Mucosa of descending colon (tissue), 3 donors: Measurements from ENCODE around the gene CYP4F22. TPM values are rescaled to one million over a fixed set of nuclear protein-coding genes. Genes with fewer than 3 reads are reported as not detected.

Experiments
- ATAC-seq: fragments of 200-7000 bp; cut with Tn5 transposase; one replicate; pipeline ENCODE4 v1.9.1; 2020; ENCODE audit warnings: mild to moderate bottlenecking, moderate library complexity
- DNase-seq, 3 donors: peaks; one replicate each; pipeline ENCODE4 v3.0.0-alpha.2; 2020
- H3K36me3 ChIP-seq: fragments of 200-600 bp; one replicate; pipeline ENCODE4 v1.8.0; 2021; ENCODE audit warnings: low read depth, mild to moderate bottlenecking
- H3K4me1 ChIP-seq: fragments of 200-600 bp; one replicate; pipeline ENCODE4 v1.8.0; 2021; ENCODE audit warnings: low read depth, mild to moderate bottlenecking
- H3K4me3 ChIP-seq: fragments of 200-600 bp; one replicate; pipeline ENCODE4 v1.8.0; 2021; ENCODE audit warnings: mild to moderate bottlenecking
- H3K9me3 ChIP-seq: fragments of 200-600 bp; one replicate; pipeline ENCODE4 v1.8.0; 2021; ENCODE audit warnings: mild to moderate bottlenecking
- intact Hi-C, 2 donors: fragments of 100-400 bp; cut with DNase I in 1 of 2; cut with micrococcal nuclease in 1 of 2; formaldehyde crosslinking; loops; one replicate each; pipeline versions ENCODE4 v1.11.0 to v1.11.1; 2022; cut with DNase I, micrococcal nuclease
- long read RNA-seq, 2 donors: library from polyadenylated mRNA; unstranded; transcript quantifications; one replicate each; pipeline ENCODE4 v2.0.0, GENCODE V29; 2019 to 2021
- total RNA-seq, 3 donors: library from RNA; stranded (reverse); fragmentation: NEBNext Ultra II Directional in 2 of 3; extraction: Animal tissue kit (Norgen Biotek cat#: 25700) in 2 of 3; gene quantifications; one replicate each; pipeline versions ENCODE4 v1.2.1 to v1.2.4, GENCODE V29; 2021 to 2023
- TF ChIP-seq, protein P1 (sequence below): fragments of 200-600 bp; IDR thresholded peaks from one replicate; pipeline ENCODE4 v1.8.0; 2022; ENCODE audit warnings: antibody characterized with exemption, mild to moderate bottlenecking
- donor health status: DM: no; HTN: no; CAD: no; lungs with moderate emphysema.
- donor health status: DM: no; HTN: no; CAD: no.
- donor health status: DM: no; HTN: yes; CAD: no.

The CYP4F22 gene
- total RNA-seq, result under 1 TPM in 2 of 3 donors, not detected in 1; 0.12 to 0.19 TPM
- long read RNA-seq, donor 1, result 0 reads
- long read RNA-seq, donor 2, result 0 reads

GRCh38 chr19:15508035-15508710, at the start of gene CYP4F22:
Gene CYP4F22, plus strand, starts transcription at chr19:15508525. Its CDS starts 16,812 bp downstream, at chr19:15525337.
- H3K4me1 ChIP-seq, result no peaks in the 10 kb centered on the region
- TF ChIP-seq, protein P1, sequence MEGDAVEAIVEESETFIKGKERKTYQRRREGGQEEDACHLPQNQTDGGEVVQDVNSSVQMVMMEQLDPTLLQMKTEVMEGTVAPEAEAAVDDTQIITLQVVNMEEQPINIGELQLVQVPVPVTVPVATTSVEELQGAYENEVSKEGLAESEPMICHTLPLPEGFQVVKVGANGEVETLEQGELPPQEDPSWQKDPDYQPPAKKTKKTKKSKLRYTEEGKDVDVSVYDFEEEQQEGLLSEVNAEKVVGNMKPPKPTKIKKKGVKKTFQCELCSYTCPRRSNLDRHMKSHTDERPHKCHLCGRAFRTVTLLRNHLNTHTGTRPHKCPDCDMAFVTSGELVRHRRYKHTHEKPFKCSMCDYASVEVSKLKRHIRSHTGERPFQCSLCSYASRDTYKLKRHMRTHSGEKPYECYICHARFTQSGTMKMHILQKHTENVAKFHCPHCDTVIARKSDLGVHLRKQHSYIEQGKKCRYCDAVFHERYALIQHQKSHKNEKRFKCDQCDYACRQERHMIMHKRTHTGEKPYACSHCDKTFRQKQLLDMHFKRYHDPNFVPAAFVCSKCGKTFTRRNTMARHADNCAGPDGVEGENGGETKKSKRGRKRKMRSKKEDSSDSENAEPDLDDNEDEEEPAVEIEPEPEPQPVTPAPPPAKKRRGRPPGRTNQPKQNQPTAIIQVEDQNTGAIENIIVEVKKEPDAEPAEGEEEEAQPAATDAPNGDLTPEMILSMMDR, result no peak
- intact Hi-C loops, result no loop called here
- H3K4me3 ChIP-seq, result no peak within 1 kb of the TSS
- DNase-seq (no peak), ATAC-seq (peak; percentile 10)
- H3K36me3 ChIP-seq, result no peaks in the 10 kb centered on the region
- H3K9me3 ChIP-seq, result no peaks in the 10 kb centered on the region

GRCh38 chr19:15461694-15462093, 46.6 kb upstream of the CYP4F22 start:
- TF ChIP-seq, protein P1, result no peak
- no peaks in the 10 kb centered on the region for H3K9me3 ChIP-seq
- intact Hi-C loops, result no loop called here
- peaks cover 12% of the 10 kb centered on the region for H3K4me1 ChIP-seq
- H3K4me3 ChIP-seq, result no peak overlapping the region
- DNase-seq (no peak), ATAC-seq (no peak)
- no peaks in the 10 kb centered on the region for H3K36me3 ChIP-seq

DNA sequence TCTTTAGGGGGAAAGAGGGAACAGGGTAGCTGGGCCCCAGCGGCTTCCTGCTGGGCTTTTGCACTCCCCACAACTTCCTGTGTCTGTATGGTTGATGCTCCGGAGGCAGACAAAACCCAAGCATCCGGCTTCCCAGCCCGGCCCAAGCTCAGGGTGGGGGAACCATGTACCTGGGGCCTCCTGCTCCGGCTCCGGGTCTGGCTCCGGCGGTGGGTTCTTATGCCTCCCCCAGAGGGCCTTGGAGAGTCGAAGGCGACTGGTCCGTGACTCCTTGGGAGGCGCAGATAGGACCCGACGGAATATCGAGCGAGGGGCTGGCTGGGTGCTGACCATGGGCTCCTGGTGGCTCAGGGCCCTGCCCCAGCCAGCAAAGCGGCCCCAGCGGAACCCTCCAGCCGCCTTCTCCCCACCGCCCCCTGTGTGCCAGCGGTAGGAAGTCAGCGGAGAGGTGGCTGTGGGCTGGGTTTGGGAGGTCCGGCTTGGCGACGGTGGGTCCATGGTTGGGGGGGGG, 44.4 kb upstream of the CYP4F22 start:
- DNase-seq (peak; percentile 48 to 85 (median 66)), ATAC-seq (peak; percentile 88)
- no peaks in the 10 kb centered on the region for H3K9me3 ChIP-seq
- no peaks in the 10 kb centered on the region for H3K36me3 ChIP-seq
- intact Hi-C loops, result no loop called here
- H3K4me3 ChIP-seq, result peak overlapping the region; percentile 6
- H3K4me1 ChIP-seq, result no peaks in the 10 kb centered on the region
- TF ChIP-seq, protein P1, result no peak

- Histone ChIP-seq H3K4me1 (no peaks in the 10 kb centered on the region), H3K4me3 (peak within 1 kb of the TSS; percentile 6), H3K9me3 (no peaks in the 10 kb centered on the region), H3K36me3 (no peaks in the 10 kb centered on the region)
- ATAC-seq, result peak; percentile 79
- intact Hi-C loops, result no loop called here
- TF ChIP-seq, protein P1, result no peak
- peak; percentile 40 to 85 (median 61) for DNase-seq
Measured at GRCh38 chr19:15464394-15465385, 43.6 kb upstream of the CYP4F22 start, which contains the start of gene RASAL3. Gene RASAL3, minus strand, starts transcription at chr19:15464544. Its CDS starts 186 bp downstream, at chr19:15464358.

GRCh38 chr19:15466851-15467733, 41.2 kb upstream of the CYP4F22 start:
- ATAC-seq, result peak; percentile 55
- TF ChIP-seq, protein P1, result no peak
- no peak for DNase-seq
- H3K4me1 ChIP-seq, result no peaks in the 10 kb centered on the region
- H3K9me3 ChIP-seq, result no peaks in the 10 kb centered on the region
- H3K4me3 ChIP-seq, result no peak overlapping the region
- intact Hi-C loops, result no loop called here
- no peaks in the 10 kb centered on the region for H3K36me3 ChIP-seq
